Gastroesophageal sphincter (tissue), 3 donors: ENCODE data around the gene IL19.

Experiments used
- CTCF ChIP-seq, 4 experiments: fragments of 200-600 bp in 2 of 4; fragments of 450-650 bp in 2 of 4; sonication (generic) in 1 of 4; IDR thresholded peaks; one replicate each; pipeline ENCODE4 v1.5.1; 2017 to 2019; ENCODE audit warnings: antibody characterized with exemption in 4 of 4, mild to moderate bottlenecking in 2 of 4, moderate library complexity in 2 of 4
- POLR2A ChIP-seq, 2 donors: fragments of 450-650 bp; IDR thresholded peaks; one replicate each; pipeline ENCODE4 v1.6.1; 2017; ENCODE audit warnings: antibody characterized with exemption in 2 of 2, mild to moderate bottlenecking in 2 of 2, moderate library complexity in 1 of 2

GRCh38 chr1:206739411-206740076, 31.0 kb upstream of the IL19 start:
- no peak for TF ChIP-seq CTCF (IDR thresholded peaks at IDR 0.05)
- TF ChIP-seq POLR2A (IDR thresholded peaks at IDR 0.05) = no peak
